Measurements from ENCODE around the gene CLEC11A. TPM values are rescaled to one million over a fixed set of nuclear protein-coding genes. Genes with fewer than 3 reads are reported as not detected.
"Not testable (repeated sequence)": the region's sequence is repeated elsewhere in the genome, so short reads cannot be mapped to it uniquely, and the experiment has no call there.

Gene CLEC11A
- polyA plus RNA-seq, 4 donors: 23.8 to 56.8 (median 31.4) TPM

- no peak for DNase-seq (ENCODE audit: low read depth in 4 of 4, low spot score in 3 of 4)
Measured at GRCh38 chr19:50721441-50722137, 1.6 kb upstream of the CLEC11A start.

- DNase-seq (ENCODE audit: low read depth in 4 of 4, low spot score in 3 of 4): no peak
Measured at GRCh38 chr19:50722201-50723013, 757 bp upstream of the CLEC11A start.

- no peak for DNase-seq (ENCODE audit: low read depth in 4 of 4, low spot score in 3 of 4)
Measured at GRCh38 chr19:50723735-50724521, 764 bp downstream of the CLEC11A start.

- peak; percentile 98 to 99 (median 99) for DNase-seq (ENCODE audit: low read depth in 4 of 4, low spot score in 3 of 4)
Measured at GRCh38 chr19:50724522-50725217, 1.5 kb downstream of the CLEC11A start.

- no peak for DNase-seq (ENCODE audit: low read depth in 4 of 4, low spot score in 3 of 4)
Measured at GRCh38 chr19:50725218-50725910, 2.2 kb downstream of the CLEC11A start.

GRCh38 chr19:50725911-50726230, 2.7 kb downstream of the CLEC11A start:
- no peak for DNase-seq (ENCODE audit: low read depth in 4 of 4, low spot score in 3 of 4)

GRCh38 chr19:50728084-50728737, 5.0 kb downstream of the CLEC11A start:
- DNase-seq (ENCODE audit: low read depth in 4 of 4, low spot score in 3 of 4): peak; percentile 63 to 78 (median 68)

- no peak for DNase-seq (ENCODE audit: low read depth in 4 of 4, low spot score in 3 of 4)
Measured at GRCh38 chr19:50729894-50730293, 6.7 kb downstream of the CLEC11A start.

GRCh38 chr19:50735869-50736268, 12.7 kb downstream of the CLEC11A start:
- no peak for DNase-seq (ENCODE audit: low read depth in 4 of 4, low spot score in 3 of 4)

- DNase-seq (ENCODE audit: low read depth in 4 of 4, low spot score in 3 of 4): no peak
Measured at GRCh38 chr19:50736338-50736737, 13.2 kb downstream of the CLEC11A start.

- DNase-seq (ENCODE audit: low read depth in 4 of 4, low spot score in 3 of 4): no peak
Measured at GRCh38 chr19:50739132-50739913, 16.2 kb downstream of the CLEC11A start.

- no peak for DNase-seq (ENCODE audit: low read depth in 4 of 4, low spot score in 3 of 4)
Measured at GRCh38 chr19:50739914-50740426, 16.8 kb downstream of the CLEC11A start.

GRCh38 chr19:50741179-50741933, 18.2 kb downstream of the CLEC11A start:
- DNase-seq (ENCODE audit: low read depth in 4 of 4, low spot score in 3 of 4): no peak

- no peak for DNase-seq (ENCODE audit: low read depth in 4 of 4, low spot score in 3 of 4)
Measured at GRCh38 chr19:50743537-50743936, 20.4 kb downstream of the CLEC11A start.

- no peak for DNase-seq (ENCODE audit: low read depth in 4 of 4, low spot score in 3 of 4)
Measured at GRCh38 chr19:50745221-50745620, 22.1 kb downstream of the CLEC11A start.

GRCh38 chr19:50747141-50747540, 24.0 kb downstream of the CLEC11A start:
- not testable (repeated sequence) for DNase-seq (ENCODE audit: low read depth in 4 of 4, low spot score in 3 of 4)

- DNase-seq (ENCODE audit: low read depth in 4 of 4, low spot score in 3 of 4): no peak
Measured at GRCh38 chr19:50749490-50749889, 26.3 kb downstream of the CLEC11A start.

GRCh38 chr19:50750010-50750409, 26.8 kb downstream of the CLEC11A start:
- DNase-seq (ENCODE audit: low read depth in 4 of 4, low spot score in 3 of 4): no peak

Data from left renal pelvis (tissue), 4 donors.